HCT116 (cell line): ENCODE measurements around the gene DYNC1I1. TPM values are rescaled to one million over a fixed set of nuclear protein-coding genes. Genes with fewer than 3 reads are reported as not detected.

ENCODE experiments used
- ATAC-seq: fragments of 200-7000 bp; cut with Tn5 transposase; 2 replicates; pipeline ENCODE4 v1.9.1; 2020; ENCODE audit warnings: mild to moderate bottlenecking, moderate library complexity
- BruUV-seq: library from RNA; stranded (reverse); fragments of 400-500 nt; replicated peaks from 2 replicates; lab custom pipeline; 2021; lab: Mats Ljungman, UMichigan
- CTCF ChIA-PET: fragments of 300-600 bp; sonication (Branson Sonifier 250); formaldehyde crosslinking; loops from one replicate; lab custom pipeline; 2021; ENCODE audit warnings: antibody characterized with exemption; lab: Charles Lee
- POLR2A ChIA-PET: fragments of 300-600, 350-600 bp; sonication (Branson Sonifier 250); formaldehyde crosslinking; loops from one replicate; lab custom pipeline; 2021; ENCODE audit warnings: antibody characterized with exemption; lab: Charles Lee
- RAD21 ChIA-PET, 2 experiments: fragments of 300-600 bp; sonication (Branson Sonifier 250); formaldehyde crosslinking; loops; one replicate each; lab custom pipeline; 2023; ENCODE audit warnings: low total read pairs in 2 of 2; ENCODE audit not compliant: uncharacterized antibody in 2 of 2, unreplicated experiment in 2 of 2, low non-redundant PET in 1 of 2; lab: Charles Lee
- DNase-seq: peaks from one replicate; pipeline ENCODE4 v3.0.0-alpha.2; 2010; ENCODE audit warnings: low read depth, low spot score
- H2AFZ ChIP-seq: fragments of 200-600 bp; shearing (Covaris generic), sonication (generic); 2 replicates; pipeline ENCODE4 v1.6.1; 2017; ENCODE audit warnings: low read depth, mixed run types, mixed read lengths, antibody characterized with exemption, low read length; ENCODE audit not compliant: poor library complexity, severe bottlenecking
- H3K27ac ChIP-seq: 2 replicates; pipeline ENCODE4 v1.5.1; 2012; ENCODE audit warnings: low read depth, low read length
- H3K27me3 ChIP-seq: fragments of 200-600 bp; sonication (generic); 2 replicates; pipeline ENCODE4 v1.6.1; 2016; ENCODE audit warnings: mixed run types, low read length, mixed read lengths; ENCODE audit not compliant: insufficient read depth
- H3K36me3 ChIP-seq, 2 experiments: fragments of 200-500 bp in 1 of 2; fragments of 200-600 bp in 1 of 2; sonication (Bioruptor generic) in 1 of 2; sonication (generic) in 1 of 2; 2 replicates each; pipeline versions ENCODE4 v1.5.1 to v1.6.1; 2014 to 2016; ENCODE audit warnings: low read length in 2 of 2, inconsistent platforms in 1 of 2, mixed read lengths in 1 of 2, mixed run types in 1 of 2; ENCODE audit not compliant: insufficient read depth in 2 of 2, control insufficient read depth in 1 of 2
- H3K4me1 ChIP-seq, 2 experiments: fragments of 200-600 bp in 1 of 2; sonication (generic) in 1 of 2; 2 replicates each; pipeline versions ENCODE4 v1.5.1 to v1.6.1; 2012 to 2017; ENCODE audit warnings: low read length in 2 of 2, inconsistent platforms in 1 of 2, mild to moderate bottlenecking in 1 of 2, mixed read lengths in 1 of 2, mixed run types in 1 of 2, moderate library complexity in 1 of 2; ENCODE audit not compliant: insufficient read depth in 2 of 2, control insufficient read depth in 1 of 2
- H3K4me2 ChIP-seq: fragments of 200-600 bp; sonication (generic); 2 replicates; pipeline ENCODE4 v1.6.1; 2017; ENCODE audit warnings: mixed run types, low read length, mixed read lengths
- H3K4me3 ChIP-seq, 2 experiments: fragments of 200-600 bp in 1 of 2; sonication (generic) in 1 of 2; replicated peaks in 1 of 2; 2 replicates each; pipeline ENCODE4 v1.5.1; 2011 to 2016; ENCODE audit warnings: low read length in 2 of 2, control low read depth in 1 of 2, low read depth in 1 of 2, mild to moderate bottlenecking in 1 of 2, mixed read lengths in 1 of 2, mixed run types in 1 of 2
- H3K79me2 ChIP-seq: fragments of 200-600 bp; sonication (generic); 2 replicates; pipeline ENCODE4 v1.6.1; 2017; ENCODE audit warnings: mild to moderate bottlenecking, mixed run types, low read length, moderate library complexity, mixed read lengths; ENCODE audit not compliant: insufficient read depth
- H3K9ac ChIP-seq: fragments of 200-600 bp; sonication (generic); 2 replicates; pipeline ENCODE4 v1.6.1; 2016; ENCODE audit warnings: low read length, mixed read lengths
- H3K9me2 ChIP-seq: fragments of 200-600 bp; sonication (generic), shearing (Covaris generic); 2 replicates; pipeline ENCODE4 v1.6.1; 2017; ENCODE audit warnings: mixed run types, mild to moderate bottlenecking, moderate library complexity; ENCODE audit not compliant: insufficient read depth
- H3K9me3 ChIP-seq, 2 experiments: fragments of 200-500 bp in 1 of 2; fragments of 200-600 bp in 1 of 2; sonication (Bioruptor generic) in 1 of 2; sonication (generic) in 1 of 2; 2 replicates each; pipeline ENCODE4 v1.6.1; 2014 to 2017; ENCODE audit warnings: low read length in 2 of 2, mixed read lengths in 2 of 2, inconsistent platforms in 1 of 2, low read depth in 1 of 2, mild to moderate bottlenecking in 1 of 2, mixed run types in 1 of 2, moderate library complexity in 1 of 2; ENCODE audit not compliant: control insufficient read depth in 1 of 2, insufficient read depth in 1 of 2
- H4K20me1 ChIP-seq: fragments of 200-600 bp; sonication (generic), shearing (Covaris generic); 2 replicates; pipeline ENCODE4 v1.6.1; 2017; ENCODE audit warnings: mixed run types, mild to moderate bottlenecking, moderate library complexity; ENCODE audit not compliant: insufficient read depth
- CBX3 ChIP-seq: IDR thresholded peaks from 2 replicates; pipeline ENCODE4 v1.6.1; 2012; ENCODE audit warnings: low read depth
- CEBPB ChIP-seq: IDR thresholded peaks from 2 replicates; pipeline ENCODE4 v1.6.1; 2012; ENCODE audit warnings: low read depth
- FOSL1 ChIP-seq: IDR thresholded peaks from 2 replicates; pipeline ENCODE4 v1.6.1; 2012; ENCODE audit warnings: low read depth
- JUND ChIP-seq: IDR thresholded peaks from 2 replicates; pipeline ENCODE4 v1.6.1; 2012
- SRF ChIP-seq: IDR thresholded peaks from 2 replicates; pipeline ENCODE4 v1.6.1; 2012; ENCODE audit warnings: low read depth
- intact Hi-C: fragments of 100-400 bp; cut with micrococcal nuclease; formaldehyde crosslinking; loops from 2 replicates; pipeline ENCODE4 v1.10.0; 2022
- total RNA-seq: library from RNA; stranded (reverse); gene quantifications from one replicate; pipeline ENCODE4 v1.2.1, GENCODE V29; 2021; ENCODE audit not compliant: unreplicated experiment
- TF ChIP-seq, protein P1 (sequence below): IDR thresholded peaks from 2 replicates; pipeline ENCODE4 v1.6.1; 2012
- TF ChIP-seq, protein P2 (sequence below): IDR thresholded peaks from 2 replicates; pipeline ENCODE4 v1.6.1; 2011; ENCODE audit warnings: mild to moderate bottlenecking, low read length, moderate library complexity; ENCODE audit not compliant: insufficient replicate concordance; ENCODE audit errors: extremely low read depth
- TF ChIP-seq, protein P3 (sequence below): IDR thresholded peaks from 2 replicates; pipeline ENCODE4 v1.6.1; 2012; ENCODE audit warnings: low read depth
- TF ChIP-seq, protein P4 (sequence below), 3 experiments: fragments of 200-600 bp in 1 of 3; sonication (generic) in 1 of 3; IDR thresholded peaks in 2 of 3; conservative IDR thresholded peaks in 1 of 3; 2 replicates each; pipeline ENCODE4 v1.5.1; 2012 to 2017; ENCODE audit warnings: low read depth in 2 of 3, low read length in 2 of 3, antibody characterized with exemption in 1 of 3, borderline replicate concordance in 1 of 3, control low read depth in 1 of 3, mild to moderate bottlenecking in 1 of 3, mixed read lengths in 1 of 3, mixed run types in 1 of 3, moderate library complexity in 1 of 3; ENCODE audit not compliant: insufficient read depth in 1 of 3
- TF ChIP-seq, protein P5 (sequence below): IDR thresholded peaks from 2 replicates; pipeline ENCODE4 v1.6.1; 2012

Gene DYNC1I1
- total RNA-seq, 1 experiment from 2014 or later = not detected

DNA sequence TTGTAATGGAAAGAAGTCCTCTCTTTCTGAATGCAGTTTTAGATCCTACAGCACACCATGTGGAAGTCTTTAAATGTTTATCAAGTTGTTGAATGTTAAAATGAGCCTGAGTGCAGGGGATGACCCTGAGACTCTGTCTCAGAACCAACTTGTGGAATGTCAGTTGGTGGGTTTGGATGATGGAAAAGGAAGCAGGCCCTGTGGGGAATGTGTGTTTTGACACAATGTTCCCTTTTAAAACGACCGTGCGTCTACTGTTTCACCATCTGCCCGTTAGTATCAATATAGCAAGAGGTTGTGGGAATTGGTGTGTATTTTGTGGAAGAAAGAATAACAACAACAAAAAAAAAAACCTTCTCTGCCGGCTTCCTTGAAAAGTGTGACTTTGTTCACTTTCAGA, 8.3 kb downstream of the DYNC1I1 start:
- H3K9me2 ChIP-seq = no peaks in the 10 kb centered on the region
- no peaks in the 10 kb centered on the region for H3K36me3 ChIP-seq
- H3K4me3 ChIP-seq = no peak overlapping the region
- intact Hi-C loops = no loop called here
- no peaks in the 10 kb centered on the region for H3K79me2 ChIP-seq
- no peak overlapping the region for H3K27ac ChIP-seq
- TF ChIP-seq FOSL1 = no peak
- TF ChIP-seq CEBPB = no peak
- TF ChIP-seq JUND = no peak
- no peak for TF ChIP-seq CBX3
- TF ChIP-seq, protein P1, sequence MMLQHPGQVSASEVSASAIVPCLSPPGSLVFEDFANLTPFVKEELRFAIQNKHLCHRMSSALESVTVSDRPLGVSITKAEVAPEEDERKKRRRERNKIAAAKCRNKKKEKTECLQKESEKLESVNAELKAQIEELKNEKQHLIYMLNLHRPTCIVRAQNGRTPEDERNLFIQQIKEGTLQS = no peak
- TF ChIP-seq, protein P2, sequence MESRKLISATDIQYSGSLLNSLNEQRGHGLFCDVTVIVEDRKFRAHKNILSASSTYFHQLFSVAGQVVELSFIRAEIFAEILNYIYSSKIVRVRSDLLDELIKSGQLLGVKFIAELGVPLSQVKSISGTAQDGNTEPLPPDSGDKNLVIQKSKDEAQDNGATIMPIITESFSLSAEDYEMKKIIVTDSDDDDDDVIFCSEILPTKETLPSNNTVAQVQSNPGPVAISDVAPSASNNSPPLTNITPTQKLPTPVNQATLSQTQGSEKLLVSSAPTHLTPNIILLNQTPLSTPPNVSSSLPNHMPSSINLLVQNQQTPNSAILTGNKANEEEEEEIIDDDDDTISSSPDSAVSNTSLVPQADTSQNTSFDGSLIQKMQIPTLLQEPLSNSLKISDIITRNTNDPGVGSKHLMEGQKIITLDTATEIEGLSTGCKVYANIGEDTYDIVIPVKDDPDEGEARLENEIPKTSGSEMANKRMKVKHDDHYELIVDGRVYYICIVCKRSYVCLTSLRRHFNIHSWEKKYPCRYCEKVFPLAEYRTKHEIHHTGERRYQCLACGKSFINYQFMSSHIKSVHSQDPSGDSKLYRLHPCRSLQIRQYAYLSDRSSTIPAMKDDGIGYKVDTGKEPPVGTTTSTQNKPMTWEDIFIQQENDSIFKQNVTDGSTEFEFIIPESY = no peak
- TF ChIP-seq, protein P3, sequence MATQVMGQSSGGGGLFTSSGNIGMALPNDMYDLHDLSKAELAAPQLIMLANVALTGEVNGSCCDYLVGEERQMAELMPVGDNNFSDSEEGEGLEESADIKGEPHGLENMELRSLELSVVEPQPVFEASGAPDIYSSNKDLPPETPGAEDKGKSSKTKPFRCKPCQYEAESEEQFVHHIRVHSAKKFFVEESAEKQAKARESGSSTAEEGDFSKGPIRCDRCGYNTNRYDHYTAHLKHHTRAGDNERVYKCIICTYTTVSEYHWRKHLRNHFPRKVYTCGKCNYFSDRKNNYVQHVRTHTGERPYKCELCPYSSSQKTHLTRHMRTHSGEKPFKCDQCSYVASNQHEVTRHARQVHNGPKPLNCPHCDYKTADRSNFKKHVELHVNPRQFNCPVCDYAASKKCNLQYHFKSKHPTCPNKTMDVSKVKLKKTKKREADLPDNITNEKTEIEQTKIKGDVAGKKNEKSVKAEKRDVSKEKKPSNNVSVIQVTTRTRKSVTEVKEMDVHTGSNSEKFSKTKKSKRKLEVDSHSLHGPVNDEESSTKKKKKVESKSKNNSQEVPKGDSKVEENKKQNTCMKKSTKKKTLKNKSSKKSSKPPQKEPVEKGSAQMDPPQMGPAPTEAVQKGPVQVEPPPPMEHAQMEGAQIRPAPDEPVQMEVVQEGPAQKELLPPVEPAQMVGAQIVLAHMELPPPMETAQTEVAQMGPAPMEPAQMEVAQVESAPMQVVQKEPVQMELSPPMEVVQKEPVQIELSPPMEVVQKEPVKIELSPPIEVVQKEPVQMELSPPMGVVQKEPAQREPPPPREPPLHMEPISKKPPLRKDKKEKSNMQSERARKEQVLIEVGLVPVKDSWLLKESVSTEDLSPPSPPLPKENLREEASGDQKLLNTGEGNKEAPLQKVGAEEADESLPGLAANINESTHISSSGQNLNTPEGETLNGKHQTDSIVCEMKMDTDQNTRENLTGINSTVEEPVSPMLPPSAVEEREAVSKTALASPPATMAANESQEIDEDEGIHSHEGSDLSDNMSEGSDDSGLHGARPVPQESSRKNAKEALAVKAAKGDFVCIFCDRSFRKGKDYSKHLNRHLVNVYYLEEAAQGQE = no peak
- TF ChIP-seq, protein P4, sequence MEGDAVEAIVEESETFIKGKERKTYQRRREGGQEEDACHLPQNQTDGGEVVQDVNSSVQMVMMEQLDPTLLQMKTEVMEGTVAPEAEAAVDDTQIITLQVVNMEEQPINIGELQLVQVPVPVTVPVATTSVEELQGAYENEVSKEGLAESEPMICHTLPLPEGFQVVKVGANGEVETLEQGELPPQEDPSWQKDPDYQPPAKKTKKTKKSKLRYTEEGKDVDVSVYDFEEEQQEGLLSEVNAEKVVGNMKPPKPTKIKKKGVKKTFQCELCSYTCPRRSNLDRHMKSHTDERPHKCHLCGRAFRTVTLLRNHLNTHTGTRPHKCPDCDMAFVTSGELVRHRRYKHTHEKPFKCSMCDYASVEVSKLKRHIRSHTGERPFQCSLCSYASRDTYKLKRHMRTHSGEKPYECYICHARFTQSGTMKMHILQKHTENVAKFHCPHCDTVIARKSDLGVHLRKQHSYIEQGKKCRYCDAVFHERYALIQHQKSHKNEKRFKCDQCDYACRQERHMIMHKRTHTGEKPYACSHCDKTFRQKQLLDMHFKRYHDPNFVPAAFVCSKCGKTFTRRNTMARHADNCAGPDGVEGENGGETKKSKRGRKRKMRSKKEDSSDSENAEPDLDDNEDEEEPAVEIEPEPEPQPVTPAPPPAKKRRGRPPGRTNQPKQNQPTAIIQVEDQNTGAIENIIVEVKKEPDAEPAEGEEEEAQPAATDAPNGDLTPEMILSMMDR (IDR thresholded peaks at IDR 0.05 in 2 of 3, conservative IDR thresholded peaks at IDR 0.05 in 1 of 3; ENCODE audit: borderline replicate concordance in 1 of 3, insufficient read depth in 1 of 3, low read depth in 2 of 3, low read length in 2 of 3) = no peak
- no peak for TF ChIP-seq SRF
- TF ChIP-seq, protein P5, sequence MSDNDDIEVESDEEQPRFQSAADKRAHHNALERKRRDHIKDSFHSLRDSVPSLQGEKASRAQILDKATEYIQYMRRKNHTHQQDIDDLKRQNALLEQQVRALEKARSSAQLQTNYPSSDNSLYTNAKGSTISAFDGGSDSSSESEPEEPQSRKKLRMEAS = no peak
- TF ChIP-seq, all 23 proteins: peak for 0
- H3K4me2 ChIP-seq = no peak overlapping the region
- DNase-seq = no peak
- ChIA-PET CTCF (no interaction called here), POLR2A (no interaction called here), RAD21 (no interaction called here)
- no peaks in the 10 kb centered on the region for H3K4me1 ChIP-seq
- peaks cover 31% of the 10 kb centered on the region for H3K27me3 ChIP-seq
- no TSS peak for BruUV-seq
- no peaks in the 10 kb centered on the region for H3K9me3 ChIP-seq
- ATAC-seq = no peak
- no peaks in the 10 kb centered on the region for H4K20me1 ChIP-seq
- H3K9ac ChIP-seq = no peak overlapping the region
- H2AFZ ChIP-seq = no peak overlapping the region
